ENCODE data around the gene PIP4K2A.

DNA sequence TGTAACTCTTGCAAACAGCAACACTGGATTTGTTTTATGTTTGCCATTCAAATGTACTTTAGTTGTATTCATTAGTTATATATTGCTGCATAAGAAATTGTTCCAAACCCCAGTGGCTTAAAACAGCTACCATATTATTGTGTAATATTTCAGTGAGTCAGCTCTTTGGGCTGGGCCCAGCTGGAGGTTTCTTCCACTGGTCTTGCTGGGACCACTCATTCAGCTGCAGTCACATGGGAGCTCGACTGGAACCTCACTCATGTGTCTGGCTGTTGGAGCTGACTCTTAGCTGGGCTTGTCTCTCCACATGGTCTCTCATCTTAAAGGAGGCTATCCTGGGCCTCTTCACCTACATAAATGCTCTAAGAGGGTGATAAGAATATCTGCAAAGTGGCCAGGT is 23.2 kb upstream of the PIP4K2A start:
- TF ChIP-seq, protein P1, sequence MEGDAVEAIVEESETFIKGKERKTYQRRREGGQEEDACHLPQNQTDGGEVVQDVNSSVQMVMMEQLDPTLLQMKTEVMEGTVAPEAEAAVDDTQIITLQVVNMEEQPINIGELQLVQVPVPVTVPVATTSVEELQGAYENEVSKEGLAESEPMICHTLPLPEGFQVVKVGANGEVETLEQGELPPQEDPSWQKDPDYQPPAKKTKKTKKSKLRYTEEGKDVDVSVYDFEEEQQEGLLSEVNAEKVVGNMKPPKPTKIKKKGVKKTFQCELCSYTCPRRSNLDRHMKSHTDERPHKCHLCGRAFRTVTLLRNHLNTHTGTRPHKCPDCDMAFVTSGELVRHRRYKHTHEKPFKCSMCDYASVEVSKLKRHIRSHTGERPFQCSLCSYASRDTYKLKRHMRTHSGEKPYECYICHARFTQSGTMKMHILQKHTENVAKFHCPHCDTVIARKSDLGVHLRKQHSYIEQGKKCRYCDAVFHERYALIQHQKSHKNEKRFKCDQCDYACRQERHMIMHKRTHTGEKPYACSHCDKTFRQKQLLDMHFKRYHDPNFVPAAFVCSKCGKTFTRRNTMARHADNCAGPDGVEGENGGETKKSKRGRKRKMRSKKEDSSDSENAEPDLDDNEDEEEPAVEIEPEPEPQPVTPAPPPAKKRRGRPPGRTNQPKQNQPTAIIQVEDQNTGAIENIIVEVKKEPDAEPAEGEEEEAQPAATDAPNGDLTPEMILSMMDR (IDR thresholded peaks at IDR 0.05) = no peak
- no peak for TF ChIP-seq ZFX (IDR thresholded peaks at IDR 0.05; ENCODE audit: borderline replicate concordance)

Measured in 22Rv1 (cell line).